H1 (cell line): ENCODE data around the gene SMTNL2. TPM values are rescaled to one million over a fixed set of nuclear protein-coding genes. Genes with fewer than 3 reads are reported as not detected.
"Not testable (repeated sequence)": the region's sequence is repeated elsewhere in the genome, so short reads cannot be mapped to it uniquely, and the experiment has no call there.

ENCODE experiments used
- CTCF ChIA-PET: fragments of 300-600 bp; sonication (Branson Sonifier 250); formaldehyde crosslinking; loops from one replicate; lab custom pipeline; 2021; ENCODE audit not compliant: partially characterized antibody; lab: Charles Lee
- POLR2A ChIA-PET: fragments of 300-600 bp; sonication (Branson Sonifier 250); formaldehyde crosslinking; loops from one replicate; lab custom pipeline; 2021; ENCODE audit warnings: inconsistent platforms; ENCODE audit not compliant: partially characterized antibody; lab: Charles Lee
- DNase-seq, 2 experiments: peaks; one replicate each; pipeline versions ENCODE4 v3.0.0 to v3.0.0-alpha.2; 2010 to 2022; ENCODE audit warnings: low spot score in 2 of 2, low read depth in 1 of 2, mixed read lengths in 1 of 2
- FAIRE-seq: peaks from 2 replicates; lab custom pipeline; 2011; peaks lifted over from hg19 to GRCh38; lab: Jason Lieb, UNC
- H2AFZ ChIP-seq: 2 replicates; pipeline ENCODE4 v1.8.1; 2012; ENCODE audit warnings: low read length, inconsistent platforms
- H2AK5ac ChIP-seq: 2 replicates; pipeline ENCODE4 v1.6.1; 2013; ENCODE audit warnings: low read depth, low read length
- H2BK120ac ChIP-seq: replicated peaks from 2 replicates; pipeline ENCODE3; 2013; ENCODE audit warnings: low read depth, low read length, inconsistent platforms
- H2BK12ac ChIP-seq: 2 replicates; pipeline ENCODE4 v1.6.1; 2013; ENCODE audit warnings: low read depth, low read length
- H2BK15ac ChIP-seq: 2 replicates; pipeline ENCODE4 v1.6.1; 2013; ENCODE audit warnings: low read length
- H2BK20ac ChIP-seq: 2 replicates; pipeline ENCODE4 v1.6.1; 2013; ENCODE audit warnings: low read length
- H2BK5ac ChIP-seq: 2 replicates; pipeline ENCODE4 v1.6.1; 2013; ENCODE audit warnings: low read depth, low read length
- H3K14ac ChIP-seq: 2 replicates; pipeline ENCODE4 v1.6.1; 2013; ENCODE audit warnings: inconsistent platforms; ENCODE audit not compliant: insufficient read length
- H3K18ac ChIP-seq: 2 replicates; pipeline ENCODE4 v1.6.1; 2013; ENCODE audit warnings: low read length; ENCODE audit errors: extremely low read depth
- H3K23ac ChIP-seq: 2 replicates; pipeline ENCODE4 v1.6.1; 2013; ENCODE audit warnings: inconsistent platforms; ENCODE audit not compliant: insufficient read length
- H3K23me2 ChIP-seq: 2 replicates; pipeline ENCODE4 v1.6.1; 2013; ENCODE audit warnings: low read depth, low read length
- H3K27ac ChIP-seq: 2 replicates; pipeline ENCODE4 v1.6.1; 2011; ENCODE audit warnings: low read depth, low read length, inconsistent platforms
- H3K27me3 ChIP-seq, 4 experiments: replicated peaks in 1 of 4; 1 replicate in 1 of 4; 2 replicates in 3 of 4; pipeline versions ENCODE4 v1.6.1 to v1.8.1; 2011 to 2013; ENCODE audit warnings: low read length in 3 of 4, mild to moderate bottlenecking in 3 of 4, inconsistent platforms in 2 of 4, mixed read lengths in 2 of 4, moderate library complexity in 1 of 4; ENCODE audit not compliant: control insufficient read depth in 3 of 4, insufficient read depth in 3 of 4; ENCODE audit errors: extremely low read depth in 1 of 4
- H3K36me3 ChIP-seq, 4 experiments: 2 replicates each; pipeline versions ENCODE4 v1.6.1 to v1.8.1; 2011 to 2013; ENCODE audit warnings: mild to moderate bottlenecking in 4 of 4, low read length in 3 of 4, moderate library complexity in 2 of 4, control low read depth in 1 of 4, inconsistent platforms in 1 of 4; ENCODE audit not compliant: insufficient read depth in 4 of 4, control insufficient read depth in 2 of 4
- H3K4ac ChIP-seq: replicated peaks from 2 replicates; pipeline ENCODE3; 2013; ENCODE audit warnings: low read length, low read depth, mixed read lengths, inconsistent platforms; ENCODE audit not compliant: insufficient read length
- H3K4me1 ChIP-seq, 4 experiments: replicated peaks in 1 of 4; 1 replicate in 1 of 4; 2 replicates in 3 of 4; pipeline versions ENCODE4 v1.6.1 to v1.8.1; 2011 to 2013; ENCODE audit warnings: low read length in 3 of 4, inconsistent platforms in 2 of 4, mixed read lengths in 1 of 4; ENCODE audit not compliant: insufficient read depth in 4 of 4, control insufficient read depth in 3 of 4
- H3K4me2 ChIP-seq, 2 experiments: 2 replicates each; pipeline versions ENCODE4 v1.6.1 to v1.8.1; 2011 to 2013; ENCODE audit warnings: low read depth in 2 of 2, low read length in 2 of 2, control low read depth in 1 of 2, inconsistent platforms in 1 of 2, mild to moderate bottlenecking in 1 of 2; ENCODE audit not compliant: insufficient read depth in 1 of 2
- H3K4me3 ChIP-seq, 4 experiments: fragments of 200-600, 300-600 bp in 1 of 4; sonication (generic), shearing (Covaris generic), sonication (Bioruptor Twin) in 1 of 4; 2 replicates each; pipeline versions ENCODE4 v1.5.1 to v1.8.1; 2011 to 2016; ENCODE audit warnings: low read length in 4 of 4, low read depth in 3 of 4, control low read depth in 2 of 4, inconsistent platforms in 2 of 4, mild to moderate bottlenecking in 2 of 4, mixed read lengths in 1 of 4, moderate library complexity in 1 of 4; ENCODE audit not compliant: insufficient read depth in 2 of 4; ENCODE audit errors: extremely low read depth in 1 of 4
- H3K56ac ChIP-seq: replicated peaks from 2 replicates; pipeline ENCODE3; 2013; ENCODE audit warnings: low read depth, mild to moderate bottlenecking, mixed read lengths, low read length, inconsistent platforms; ENCODE audit not compliant: insufficient read length
- H3K79me1 ChIP-seq: 2 replicates; pipeline ENCODE4 v1.6.1; 2013; ENCODE audit warnings: low read depth, low read length, control low read depth
- H3K79me2 ChIP-seq, 2 experiments: 2 replicates each; pipeline versions ENCODE4 v1.6.1 to v1.8.1; 2012 to 2013; ENCODE audit warnings: low read length in 2 of 2, mild to moderate bottlenecking in 2 of 2, inconsistent platforms in 1 of 2; ENCODE audit not compliant: insufficient read depth in 2 of 2, control insufficient read depth in 1 of 2
- H3K9ac ChIP-seq, 4 experiments: replicated peaks in 1 of 4; 1 replicate in 1 of 4; 2 replicates in 3 of 4; pipeline versions ENCODE4 v1.6.1 to v1.8.1; 2011 to 2013; ENCODE audit warnings: low read depth in 3 of 4, low read length in 3 of 4, control low read depth in 2 of 4, mild to moderate bottlenecking in 2 of 4, moderate library complexity in 2 of 4, inconsistent platforms in 1 of 4; ENCODE audit errors: extremely low read depth in 1 of 4
- H3K9me3 ChIP-seq, 2 experiments: 2 replicates each; pipeline versions ENCODE4 v1.6.1 to v1.8.1; 2012 to 2013; ENCODE audit warnings: mild to moderate bottlenecking in 2 of 2, moderate library complexity in 2 of 2, control low read depth in 1 of 2, inconsistent platforms in 1 of 2, low read depth in 1 of 2, low read length in 1 of 2, mixed read lengths in 1 of 2; ENCODE audit not compliant: insufficient read depth in 2 of 2
- H4K20me1 ChIP-seq, 2 experiments: replicated peaks in 1 of 2; 2 replicates each; pipeline versions ENCODE3 to v1.8.1; 2011 to 2013; ENCODE audit warnings: inconsistent platforms in 2 of 2, low read length in 2 of 2, mild to moderate bottlenecking in 1 of 2; ENCODE audit not compliant: insufficient read depth in 2 of 2, control insufficient read depth in 1 of 2
- H4K5ac ChIP-seq: 2 replicates; pipeline ENCODE4 v1.6.1; 2013; ENCODE audit warnings: low read length, low read depth, mixed read lengths, inconsistent platforms; ENCODE audit not compliant: insufficient read length
- H4K8ac ChIP-seq: 2 replicates; pipeline ENCODE4 v1.8.0; 2013; ENCODE audit warnings: mild to moderate bottlenecking, moderate library complexity, low read length, inconsistent platforms; ENCODE audit not compliant: insufficient read depth; ENCODE audit errors: extremely low read depth
- H4K91ac ChIP-seq: replicated peaks from 2 replicates; pipeline ENCODE3; 2013; ENCODE audit warnings: low read length, mixed read lengths, inconsistent platforms; ENCODE audit not compliant: insufficient read length
- RXRA ChIP-seq: IDR thresholded peaks from 2 replicates; pipeline ENCODE4 v1.6.1; 2011; ENCODE audit warnings: low read depth, mild to moderate bottlenecking, low read length, moderate library complexity; ENCODE audit not compliant: insufficient read depth
- SIX5 ChIP-seq: IDR thresholded peaks from 2 replicates; pipeline ENCODE4 v1.6.1; 2011; ENCODE audit warnings: mild to moderate bottlenecking, low read depth, low read length
- WGBS, 2 experiments: shearing (Covaris generic) in 1 of 2; methylation state at CpG; one replicate each; pipeline versions ENCODE4 v1.1.6 to v1.1.7; 2013 to 2015; ENCODE audit warnings: low lambda C conversion rate in 2 of 2, mixed read lengths in 2 of 2, inconsistent platforms in 1 of 2, low coverage in 1 of 2, missing lambda C conversion rate in 1 of 2; ENCODE audit not compliant: insufficient replicate concordance in 2 of 2, insufficient coverage in 1 of 2, insufficient read length in 1 of 2; ENCODE audit errors: extremely low coverage in 1 of 2, missing lambda C conversion rate in 1 of 2; 5-methylcytosine and 5-hydroxymethylcytosine counted together
- polyA plus RNA-seq, 7 experiments: library from polyadenylated mRNA; depleted of rRNA in 3 of 7; stranded (reverse) in 5 of 7; unstranded in 2 of 7; fragments of >200 nt in 5 of 7; fragments of 200-250 nt in 2 of 7; gene quantifications; 1 replicate in 5 of 7; 2 replicates in 1 of 7; 4 replicates in 1 of 7; pipeline versions ENCODE4 v1.2.1 to v1.2.3, GENCODE V29; 2011 to 2013; ENCODE audit warnings: missing spikeins in 2 of 7, mixed read lengths in 2 of 7
- total RNA-seq: library from RNA; stranded (reverse); fragmentation: NEBNext Ultra II Directional; extraction: Animal tissue kit (Norgen Biotek cat#: 25700); gene quantifications from 2 replicates; pipeline ENCODE4 v1.2.1, GENCODE V29; 2021
- TF ChIP-seq, protein P1 (sequence below): IDR thresholded peaks from 2 replicates; pipeline ENCODE4 v1.6.1; 2011; ENCODE audit warnings: low read length, improper control_type of control experiment

The SMTNL2 gene
- total and polyA plus RNA-seq, 2 of the 8 experiments (the other 6 are each of a cell fraction or from before 2014, with no cell fraction given), result 3.6 to 4.5 TPM

- TF ChIP-seq SIX5 (no peak), RXRA (no peak)
- TF ChIP-seq, protein P1, sequence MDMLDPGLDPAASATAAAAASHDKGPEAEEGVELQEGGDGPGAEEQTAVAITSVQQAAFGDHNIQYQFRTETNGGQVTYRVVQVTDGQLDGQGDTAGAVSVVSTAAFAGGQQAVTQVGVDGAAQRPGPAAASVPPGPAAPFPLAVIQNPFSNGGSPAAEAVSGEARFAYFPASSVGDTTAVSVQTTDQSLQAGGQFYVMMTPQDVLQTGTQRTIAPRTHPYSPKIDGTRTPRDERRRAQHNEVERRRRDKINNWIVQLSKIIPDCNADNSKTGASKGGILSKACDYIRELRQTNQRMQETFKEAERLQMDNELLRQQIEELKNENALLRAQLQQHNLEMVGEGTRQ, result no peak
Measured at GRCh38 chr17:4577386-4577993, 6.8 kb upstream of the SMTNL2 start (continued).

GRCh38 chr17:4578349-4578748 lies 6.0 kb upstream of the SMTNL2 start:
- H2BK12ac ChIP-seq, H2BK15ac ChIP-seq, H3K9ac ChIP-seq, H3K27ac ChIP-seq, H2BK5ac ChIP-seq, FAIRE-seq, H3K23ac ChIP-seq, H3K4me3 ChIP-seq, H2BK120ac ChIP-seq, H3K23me2 ChIP-seq, H2AK5ac ChIP-seq, H4K8ac ChIP-seq, H3K4me2 ChIP-seq, H4K5ac ChIP-seq, H3K18ac ChIP-seq, DNase-seq, H3K14ac ChIP-seq, H2AFZ ChIP-seq, H4K91ac ChIP-seq, H4K20me1 ChIP-seq, H3K79me1 ChIP-seq, POLR2A ChIA-PET, H3K36me3 ChIP-seq, H3K79me2 ChIP-seq, H3K9me3 ChIP-seq, H3K27me3 ChIP-seq, H3K56ac ChIP-seq, H2BK20ac ChIP-seq, H3K4ac ChIP-seq: not testable (repeated sequence)
- CTCF ChIA-PET, result interaction anchor here (0.6 to 8.8 kb wide), 4 partner anchors 10 to 143 kb away, joined by 3 to 114 read pairs (median 10); no protein-coding TSS in a partner anchor
- WGBS, 2 experiments, result 92% methylated on average over 12 of the region's 24 CpGs; no CpG with 5 or more reads in 1 of the 2 experiments
- H3K4me1 ChIP-seq, result peaks cover 4 to 30% (median 18%) of the 10 kb centered on the region in 4 experiments
